Tibial nerve (tissue), 4 donors: ENCODE data around the gene RNF123. TPM values are rescaled to one million over a fixed set of nuclear protein-coding genes. Genes with fewer than 3 reads are reported as not detected.

Experiments used
- DNase-seq, 2 donors: peaks; one replicate each; pipeline ENCODE4 v3.0.0-alpha.2; 2019; ENCODE audit warnings: low spot score in 2 of 2
- H3K27ac ChIP-seq, 4 donors: fragments of 200-600 bp; sonication (generic) in 3 of 4; one replicate each; pipeline ENCODE4 v1.5.1; 2017 to 2019; ENCODE audit warnings: mild to moderate bottlenecking in 1 of 4
- H3K27me3 ChIP-seq, 2 donors: fragments of 200-600 bp; sonication (generic) in 1 of 2; one replicate each; pipeline versions ENCODE4 v1.5.1 to v1.6.0; 2017 to 2019
- H3K36me3 ChIP-seq, 3 donors: fragments of 200-600 bp; sonication (generic); one replicate each; pipeline ENCODE4 v1.5.1; 2018 to 2019
- H3K4me1 ChIP-seq, 4 donors: fragments of 200-600 bp; sonication (generic) in 3 of 4; one replicate each; pipeline ENCODE4 v1.5.1; 2017 to 2019
- H3K4me3 ChIP-seq, 4 donors: fragments of 200-600 bp; sonication (generic) in 3 of 4; one replicate each; pipeline ENCODE4 v1.5.1; 2017 to 2019; ENCODE audit warnings: mild to moderate bottlenecking in 1 of 4, moderate library complexity in 1 of 4
- H3K9me3 ChIP-seq, 4 donors: fragments of 200-600 bp; sonication (generic) in 3 of 4; one replicate each; pipeline ENCODE4 v1.5.1; 2017 to 2019
- EP300 ChIP-seq, 2 donors: sonication (generic); formaldehyde crosslinking; IDR thresholded peaks; one replicate each; pipeline ENCODE4 v1.6.1; 2017; ENCODE audit warnings: antibody characterized with exemption in 2 of 2, mild to moderate bottlenecking in 1 of 2
- POLR2A ChIP-seq, 2 donors: fragments of 450-650 bp; IDR thresholded peaks; one replicate each; pipeline ENCODE4 v1.6.1; 2017; ENCODE audit warnings: antibody characterized with exemption in 2 of 2, mild to moderate bottlenecking in 2 of 2, moderate library complexity in 2 of 2
- WGBS, 2 donors: methylation state at CpG; one replicate each; pipeline ENCODE4 v1.1.5; 2018; 5-methylcytosine and 5-hydroxymethylcytosine counted together
- total RNA-seq, 4 donors: library from RNA; depleted of rRNA; stranded (reverse); fragments of >200 nt; gene quantifications; one replicate each; pipeline ENCODE4 v1.1.0, GENCODE V29; 2016
- TF ChIP-seq, protein P1 (sequence below), 5 experiments: fragments of 200-600 bp in 3 of 5; fragments of 450-650 bp in 2 of 5; sonication (generic) in 3 of 5; IDR thresholded peaks; one replicate each; pipeline ENCODE4 v1.5.1; 2016 to 2019; ENCODE audit warnings: antibody characterized with exemption in 5 of 5, mild to moderate bottlenecking in 3 of 5, moderate library complexity in 2 of 5

The RNF123 gene
- total RNA-seq, 4 donors from 2014 or later, result 32.9 to 64.7 (median 39.1) TPM

DNA sequence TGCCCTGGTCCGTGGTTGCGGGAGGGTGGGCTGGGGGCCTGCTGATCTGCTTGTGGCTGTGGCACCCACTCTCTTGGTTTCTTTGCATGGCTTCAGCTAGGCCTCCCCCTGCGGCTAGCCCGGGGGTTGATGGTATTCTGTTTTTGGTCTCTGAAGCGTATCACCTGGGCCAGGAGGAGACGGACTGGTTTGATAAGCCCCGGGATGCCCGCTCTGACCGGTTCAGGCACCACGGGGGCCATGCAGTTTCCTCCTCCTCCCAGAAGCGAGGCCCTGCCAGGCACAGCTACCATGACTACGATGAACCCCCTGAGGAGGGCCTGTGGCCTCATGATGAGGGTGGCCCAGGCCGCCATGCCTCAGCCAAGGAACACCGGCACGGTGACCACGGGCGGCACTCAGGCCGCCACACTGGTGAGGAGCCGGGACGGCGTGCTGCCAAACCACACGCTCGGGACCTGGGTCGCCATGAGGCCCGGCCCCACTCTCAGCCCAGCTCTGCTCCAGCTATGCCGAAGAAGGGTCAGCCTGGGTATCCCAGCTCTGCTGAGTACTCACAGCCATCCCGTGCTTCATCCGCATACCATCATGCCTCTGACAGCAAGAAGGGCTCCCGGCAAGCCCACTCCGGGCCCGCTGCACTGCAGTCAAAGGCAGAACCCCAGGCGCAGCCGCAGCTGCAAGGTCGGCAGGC lies 26.5 kb upstream of the RNF123 start:
- Histone ChIP-seq H3K4me1 (no peaks in the 10 kb centered on the region), H3K9me3 (no peaks in the 10 kb centered on the region), H3K36me3 (peaks cover 0 to 8% (median 0%) of the 10 kb centered on the region in 3 donors), H3K4me3 (no peak overlapping the region), H3K27ac (no peak overlapping the region), H3K27me3 (peaks cover 0 to 6% of the 10 kb centered on the region in 2 donors)
- TF ChIP-seq POLR2A (IDR thresholded peaks at IDR 0.05) (no peak), EP300 (IDR thresholded peaks at IDR 0.05) (no peak)
- TF ChIP-seq, protein P1, sequence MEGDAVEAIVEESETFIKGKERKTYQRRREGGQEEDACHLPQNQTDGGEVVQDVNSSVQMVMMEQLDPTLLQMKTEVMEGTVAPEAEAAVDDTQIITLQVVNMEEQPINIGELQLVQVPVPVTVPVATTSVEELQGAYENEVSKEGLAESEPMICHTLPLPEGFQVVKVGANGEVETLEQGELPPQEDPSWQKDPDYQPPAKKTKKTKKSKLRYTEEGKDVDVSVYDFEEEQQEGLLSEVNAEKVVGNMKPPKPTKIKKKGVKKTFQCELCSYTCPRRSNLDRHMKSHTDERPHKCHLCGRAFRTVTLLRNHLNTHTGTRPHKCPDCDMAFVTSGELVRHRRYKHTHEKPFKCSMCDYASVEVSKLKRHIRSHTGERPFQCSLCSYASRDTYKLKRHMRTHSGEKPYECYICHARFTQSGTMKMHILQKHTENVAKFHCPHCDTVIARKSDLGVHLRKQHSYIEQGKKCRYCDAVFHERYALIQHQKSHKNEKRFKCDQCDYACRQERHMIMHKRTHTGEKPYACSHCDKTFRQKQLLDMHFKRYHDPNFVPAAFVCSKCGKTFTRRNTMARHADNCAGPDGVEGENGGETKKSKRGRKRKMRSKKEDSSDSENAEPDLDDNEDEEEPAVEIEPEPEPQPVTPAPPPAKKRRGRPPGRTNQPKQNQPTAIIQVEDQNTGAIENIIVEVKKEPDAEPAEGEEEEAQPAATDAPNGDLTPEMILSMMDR (IDR thresholded peaks at IDR 0.05), result no peak
- no peak for DNase-seq
- 92 to 93% methylated on average over 18 to 34 of the region's 34 CpGs for WGBS, 2 donors

DNA sequence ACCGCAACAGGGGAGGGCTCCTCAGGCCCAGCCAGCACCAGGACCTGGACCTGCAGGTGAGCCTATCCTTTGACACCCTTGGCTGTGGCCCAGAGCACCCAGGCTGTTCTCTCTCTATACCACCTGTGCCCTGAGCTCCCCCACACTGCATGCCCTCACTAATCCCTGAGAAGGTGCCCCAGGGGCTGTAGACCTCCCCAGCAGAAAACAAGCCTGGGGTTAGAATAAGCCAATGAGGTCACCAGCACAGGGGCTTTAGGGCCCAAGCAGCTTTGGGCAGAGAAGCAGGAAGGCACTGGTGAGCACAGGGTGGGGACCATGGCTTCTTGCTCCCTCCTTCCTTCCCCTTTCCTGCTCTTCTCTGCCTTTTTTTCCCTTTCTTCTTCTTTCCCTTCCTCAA lies 25.5 kb upstream of the RNF123 start:
- H3K36me3 ChIP-seq, result peaks cover 0 to 8% (median 0%) of the 10 kb centered on the region in 3 donors
- WGBS, 2 donors, result 80 to 100% methylated on average over 1 of the region's 1 CpG
- H3K27me3 ChIP-seq, result peaks cover 0 to 6% of the 10 kb centered on the region in 2 donors
- no peaks in the 10 kb centered on the region for H3K9me3 ChIP-seq
- no peak for DNase-seq
- peaks cover 0 to 7% (median 0%) of the 10 kb centered on the region in 4 donors for H3K4me1 ChIP-seq
- H3K4me3 ChIP-seq, result no peak overlapping the region
- TF ChIP-seq, protein P1 (IDR thresholded peaks at IDR 0.05), result no peak
- no peak for TF ChIP-seq EP300 (IDR thresholded peaks at IDR 0.05)
- no peak for TF ChIP-seq POLR2A (IDR thresholded peaks at IDR 0.05)
- no peak overlapping the region for H3K27ac ChIP-seq

DNA sequence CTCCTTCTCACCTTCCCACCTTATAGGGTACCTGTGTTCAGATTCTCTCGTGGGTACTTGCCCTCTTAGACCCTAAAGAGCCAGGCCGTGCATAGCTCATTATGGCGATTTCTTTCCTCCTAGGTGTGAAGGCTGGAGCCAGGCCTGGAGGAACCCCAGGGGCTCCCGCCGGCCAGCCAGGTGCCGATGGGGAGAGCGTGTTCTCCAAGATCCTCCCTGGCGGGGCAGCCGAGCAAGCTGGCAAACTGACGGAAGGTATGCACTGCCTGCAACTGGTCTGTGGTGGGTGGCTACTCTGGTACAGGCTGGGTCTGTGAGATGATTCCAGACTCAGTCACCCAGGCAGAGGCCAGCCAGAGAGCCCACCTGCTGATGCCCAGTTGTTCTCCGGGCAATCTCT lies 25.1 kb upstream of the RNF123 start:
- H3K36me3 ChIP-seq, result peaks cover 0 to 8% (median 0%) of the 10 kb centered on the region in 3 donors
- DNase-seq, result no peak
- H3K4me3 ChIP-seq, result no peak overlapping the region
- TF ChIP-seq EP300 (IDR thresholded peaks at IDR 0.05), result no peak
- TF ChIP-seq, protein P1 (IDR thresholded peaks at IDR 0.05), result no peak
- no peak for TF ChIP-seq POLR2A (IDR thresholded peaks at IDR 0.05)
- peaks cover 0 to 7% (median 0%) of the 10 kb centered on the region in 4 donors for H3K4me1 ChIP-seq
- WGBS, 2 donors, result 83 to 89% methylated on average over 9 to 10 of the region's 11 CpGs
- peaks cover 0 to 6% of the 10 kb centered on the region in 2 donors for H3K27me3 ChIP-seq
- H3K9me3 ChIP-seq, result no peaks in the 10 kb centered on the region
- H3K27ac ChIP-seq, result no peak overlapping the region

DNA sequence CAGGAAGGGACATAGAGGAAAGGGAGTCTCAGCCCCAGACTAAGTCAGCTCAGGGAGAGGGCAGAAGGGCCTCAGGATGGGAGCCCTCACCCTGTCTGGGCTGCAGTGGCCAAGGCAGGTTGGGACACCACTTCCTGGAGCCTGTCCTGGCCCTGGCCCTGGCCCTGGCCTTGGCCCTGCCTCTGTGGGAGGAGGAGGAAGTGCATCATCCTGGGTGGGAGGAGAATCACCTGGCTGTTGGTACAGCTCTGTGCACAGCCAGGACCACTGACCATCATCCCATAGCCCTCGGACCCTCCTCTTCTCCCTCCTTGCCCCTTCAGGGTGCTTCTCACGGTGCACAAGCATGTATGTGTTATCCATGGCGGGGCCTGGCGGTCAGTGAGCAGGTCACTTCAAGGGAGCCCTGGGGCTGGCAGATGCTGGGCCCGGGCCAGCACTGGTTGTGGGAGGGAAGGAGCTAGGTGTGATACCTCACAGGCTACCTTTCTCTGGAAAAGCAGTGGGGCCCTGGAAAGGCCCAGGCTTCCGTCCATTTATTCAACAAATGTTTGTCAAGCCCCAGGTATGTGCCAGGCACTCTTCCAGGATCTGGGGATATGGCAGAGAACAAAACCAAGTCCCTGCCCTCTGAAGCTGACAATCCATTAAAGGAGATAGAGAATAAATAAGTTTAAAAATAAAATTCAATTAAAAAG lies 23.4 kb upstream of the RNF123 start:
- TF ChIP-seq EP300 (IDR thresholded peaks at IDR 0.05), result no peak
- TF ChIP-seq, protein P1 (IDR thresholded peaks at IDR 0.05), result no peak

DNA sequence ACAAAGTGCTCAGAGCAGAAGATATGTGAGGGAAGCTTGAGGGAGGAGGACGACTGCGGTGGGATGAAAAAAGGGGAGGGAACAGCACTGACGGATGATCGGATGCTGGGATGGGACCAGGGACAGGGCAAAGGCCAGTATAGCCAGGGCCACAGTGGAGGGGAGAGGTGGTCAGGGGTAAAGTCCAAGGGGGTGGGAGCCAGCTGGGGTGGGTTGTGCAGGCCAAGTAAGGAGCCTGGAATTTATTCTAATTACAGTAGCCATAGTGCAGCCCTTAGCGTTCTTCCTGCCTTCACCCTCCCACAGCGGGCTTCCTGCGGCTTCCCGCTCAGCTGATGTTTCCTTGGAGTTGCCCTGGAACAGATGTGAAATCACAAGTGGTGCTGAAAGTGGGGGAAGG lies 22.8 kb upstream of the RNF123 start:
- no peak overlapping the region for H3K27ac ChIP-seq
- no peaks in the 10 kb centered on the region for H3K9me3 ChIP-seq
- H3K4me1 ChIP-seq, result peaks cover 0 to 7% (median 0%) of the 10 kb centered on the region in 4 donors
- H3K36me3 ChIP-seq, result no peaks in the 10 kb centered on the region
- no peak for DNase-seq
- H3K4me3 ChIP-seq, result no peak overlapping the region
- TF ChIP-seq EP300 (IDR thresholded peaks at IDR 0.05), result no peak
- TF ChIP-seq POLR2A (IDR thresholded peaks at IDR 0.05), result no peak
- TF ChIP-seq, protein P1 (IDR thresholded peaks at IDR 0.05), result no peak
- 25 to 26% methylated on average over 8 of the region's 8 CpGs for WGBS, 2 donors
- H3K27me3 ChIP-seq, result peaks cover 0 to 6% of the 10 kb centered on the region in 2 donors

More for the DNA sequence above, 23.4 kb upstream of the RNF123 start:
- Histone ChIP-seq H3K9me3 (no peaks in the 10 kb centered on the region), H3K36me3 (no peaks in the 10 kb centered on the region), H3K27me3 (peaks cover 0 to 6% of the 10 kb centered on the region in 2 donors), H3K4me1 (peaks cover 0 to 7% (median 0%) of the 10 kb centered on the region in 4 donors), H3K27ac (no peak overlapping the region), H3K4me3 (no peak overlapping the region)
- 90 to 91% methylated on average over 6 of the region's 6 CpGs for WGBS, 2 donors
- DNase-seq, result no peak
